Ectodermal cell (in vitro differentiated cells): ENCODE data around the gene IMPA2.
"Not testable (repeated sequence)": the region's sequence is repeated elsewhere in the genome, so short reads cannot be mapped to it uniquely, and the experiment has no call there.

ENCODE experiments used
- H3K27ac ChIP-seq: 2 replicates; pipeline ENCODE4 v1.7.0; 2013; ENCODE audit warnings: mild to moderate bottlenecking, low read depth, low read length; ENCODE audit not compliant: insufficient read depth, poor library complexity, severe bottlenecking
- H3K27me3 ChIP-seq: 2 replicates; pipeline ENCODE4 v1.7.0; 2013; ENCODE audit warnings: mild to moderate bottlenecking, low read length; ENCODE audit not compliant: insufficient read depth, control insufficient read depth, poor library complexity, severe bottlenecking
- H3K36me3 ChIP-seq: one replicate; pipeline ENCODE4 v1.7.0; 2013; ENCODE audit warnings: low read length; ENCODE audit not compliant: control insufficient read depth, insufficient read depth
- H3K4me1 ChIP-seq: one replicate; pipeline ENCODE4 v1.7.0; 2013; ENCODE audit warnings: low read length; ENCODE audit not compliant: control insufficient read depth, insufficient read depth
- H3K4me3 ChIP-seq: 2 replicates; pipeline ENCODE4 v1.7.0; 2013; ENCODE audit warnings: low read depth, low read length, control low read depth; ENCODE audit not compliant: insufficient read depth
- H3K9me3 ChIP-seq: 2 replicates; pipeline ENCODE4 v1.7.0; 2013; ENCODE audit warnings: mild to moderate bottlenecking, low read length, moderate library complexity; ENCODE audit not compliant: control insufficient read depth
- WGBS, 2 experiments: methylation state at CpG; one replicate each; pipeline ENCODE4 v1.1.7; 2013; ENCODE audit warnings: missing lambda C conversion rate in 2 of 2; 5-methylcytosine and 5-hydroxymethylcytosine counted together

Gene IMPA2

DNA sequence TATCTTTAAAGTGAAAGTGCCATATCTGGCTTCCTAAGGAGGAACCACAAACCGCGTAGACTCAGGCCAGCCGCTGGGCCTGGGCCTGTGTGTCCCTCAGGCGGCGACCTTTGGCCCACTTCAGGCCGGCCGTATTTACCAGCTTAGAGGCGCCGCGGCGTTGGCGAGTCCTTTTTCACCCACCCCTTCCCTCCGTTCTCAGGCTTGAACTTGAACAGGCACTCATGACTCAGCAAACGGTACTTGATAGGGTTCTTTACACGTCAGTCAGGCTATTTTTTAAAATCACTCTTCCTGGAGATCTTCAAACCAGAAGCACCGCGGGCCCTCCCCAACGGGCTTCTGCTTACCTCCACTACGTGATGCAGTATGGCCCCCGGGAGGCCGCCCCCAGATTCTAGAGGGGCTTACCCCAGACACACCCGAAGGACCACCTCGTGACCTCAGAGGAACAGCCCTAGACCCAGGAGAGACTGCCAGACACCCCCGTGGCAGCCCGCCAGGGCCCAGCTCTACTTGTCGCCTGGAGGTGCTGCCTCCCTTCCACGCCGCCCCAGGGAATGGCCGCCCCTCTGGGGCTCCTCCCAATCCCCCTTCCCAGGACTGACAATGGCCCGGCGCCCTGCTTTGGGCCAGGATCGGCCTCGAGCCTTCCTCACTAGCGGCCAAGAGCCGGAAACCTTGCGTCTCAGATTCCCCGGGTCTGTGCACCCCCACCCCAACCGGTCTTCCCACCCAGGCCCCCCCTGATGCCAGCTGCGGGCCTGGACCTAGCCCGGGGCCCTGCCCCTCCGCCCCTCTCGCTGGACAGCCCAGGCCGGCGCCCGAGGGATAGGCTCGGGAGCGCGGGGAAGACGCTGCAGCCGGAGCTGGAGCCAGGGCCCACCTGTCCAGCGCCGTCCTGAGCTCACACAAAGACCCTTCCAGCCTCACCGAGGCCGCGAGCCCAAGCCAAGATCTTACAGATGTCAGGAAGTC is 33.8 kb upstream of the IMPA2 start:
- 6 to 8% methylated on average over 54 to 55 of the region's 55 CpGs for WGBS, 2 experiments
- H3K4me3 ChIP-seq = peak overlapping the region; percentile 48
- H3K36me3 ChIP-seq = no peaks in the 10 kb centered on the region
- peak overlapping the region; percentile 82 for H3K27ac ChIP-seq
- peaks cover 40% of the 10 kb centered on the region for H3K4me1 ChIP-seq
- no peaks in the 10 kb centered on the region for H3K9me3 ChIP-seq
- H3K27me3 ChIP-seq = no peaks in the 10 kb centered on the region

DNA sequence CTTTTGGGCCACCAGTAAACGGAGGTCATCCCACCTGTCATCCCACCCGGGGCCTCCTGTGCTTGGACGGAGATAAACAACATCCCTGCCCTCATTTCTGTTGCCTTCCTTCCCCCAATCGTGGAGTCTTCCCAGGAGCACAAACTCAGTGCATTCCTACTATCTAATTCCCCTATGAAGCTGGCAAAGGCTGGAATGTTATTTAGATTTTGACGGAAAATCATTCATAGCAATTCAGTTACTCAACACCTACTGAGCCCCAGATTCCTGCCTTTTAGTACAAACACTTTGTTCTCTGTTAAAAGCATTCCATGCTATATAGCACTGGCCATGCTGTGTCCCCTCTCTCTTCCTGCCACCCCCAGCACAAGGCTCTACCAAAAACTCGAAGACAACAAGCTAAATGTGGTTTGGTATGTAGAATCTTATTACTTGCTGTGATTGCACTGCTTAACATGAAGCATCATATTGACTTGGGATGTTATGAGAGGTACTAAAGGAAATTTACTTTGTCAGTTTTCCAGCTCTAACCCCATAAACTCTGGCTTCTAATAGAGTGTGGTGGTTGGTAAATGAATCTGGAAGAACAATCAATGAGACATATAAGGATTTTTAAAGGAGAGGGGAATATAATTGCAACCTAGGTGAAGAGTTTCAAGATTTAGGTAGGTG is 32.3 kb upstream of the IMPA2 start:
- H3K36me3 ChIP-seq = no peaks in the 10 kb centered on the region
- no peaks in the 10 kb centered on the region for H3K9me3 ChIP-seq
- WGBS, 2 experiments = 49 to 63% methylated on average over 6 of the region's 6 CpGs
- no peaks in the 10 kb centered on the region for H3K27me3 ChIP-seq
- H3K4me1 ChIP-seq = peaks cover 40% of the 10 kb centered on the region
- H3K4me3 ChIP-seq = no peak overlapping the region
- H3K27ac ChIP-seq = no peak overlapping the region

DNA sequence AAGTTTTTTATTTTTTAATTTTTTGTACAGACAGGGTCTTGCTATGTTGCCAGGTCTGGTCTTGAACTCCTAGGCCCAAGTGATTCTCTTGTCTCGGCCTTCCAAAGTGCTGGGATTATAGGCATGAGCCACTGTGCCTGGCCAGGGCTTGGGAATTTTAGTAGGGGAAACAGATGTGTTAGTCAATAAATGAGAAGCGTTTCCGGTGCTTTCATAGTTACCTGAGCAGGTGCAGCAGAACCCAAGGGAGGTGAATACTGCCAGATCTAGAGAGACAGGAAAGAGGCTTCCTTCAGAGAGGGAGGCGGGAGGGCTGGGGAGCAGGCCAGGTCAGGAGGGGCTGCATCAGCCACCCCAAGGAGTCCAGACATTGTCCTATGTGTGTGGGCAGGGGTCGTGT is 30.5 kb upstream of the IMPA2 start:
- Histone ChIP-seq H3K4me3 (no peak overlapping the region), H3K27me3 (no peaks in the 10 kb centered on the region), H3K4me1 (peaks cover 40% of the 10 kb centered on the region), H3K9me3 (no peaks in the 10 kb centered on the region), H3K36me3 (no peaks in the 10 kb centered on the region), H3K27ac (no peak overlapping the region)
- 81 to 83% methylated on average over 4 of the region's 5 CpGs for WGBS, 2 experiments

DNA sequence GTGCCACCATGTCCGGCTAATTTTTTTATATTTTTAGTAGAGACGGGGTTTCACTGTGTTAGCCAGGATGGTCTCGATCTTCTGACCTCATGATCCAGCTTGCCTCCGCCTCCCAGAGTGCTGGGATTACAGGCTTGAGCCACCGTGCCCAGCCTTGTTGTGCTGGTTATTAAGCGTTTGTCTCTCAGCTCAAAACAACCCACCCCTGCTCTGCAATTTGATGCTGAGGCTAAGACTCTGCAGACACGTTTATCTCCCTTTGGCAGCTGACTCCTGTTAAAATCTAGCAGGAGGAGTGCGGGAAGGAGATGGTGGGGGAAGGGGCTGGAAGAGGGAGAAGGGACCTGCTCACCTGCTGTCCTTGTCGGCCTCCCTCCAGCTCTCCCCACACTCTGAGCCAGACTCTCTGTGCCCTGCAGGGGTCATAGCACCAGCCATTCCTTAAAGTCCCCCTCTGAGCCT is 29.9 kb upstream of the IMPA2 start:
- Histone ChIP-seq H3K9me3 (no peaks in the 10 kb centered on the region), H3K4me3 (no peak overlapping the region), H3K4me1 (peaks cover 40% of the 10 kb centered on the region), H3K27ac (no peak overlapping the region), H3K27me3 (no peaks in the 10 kb centered on the region), H3K36me3 (no peaks in the 10 kb centered on the region)
- 48 to 50% methylated on average over 9 of the region's 9 CpGs for WGBS, 2 experiments

DNA sequence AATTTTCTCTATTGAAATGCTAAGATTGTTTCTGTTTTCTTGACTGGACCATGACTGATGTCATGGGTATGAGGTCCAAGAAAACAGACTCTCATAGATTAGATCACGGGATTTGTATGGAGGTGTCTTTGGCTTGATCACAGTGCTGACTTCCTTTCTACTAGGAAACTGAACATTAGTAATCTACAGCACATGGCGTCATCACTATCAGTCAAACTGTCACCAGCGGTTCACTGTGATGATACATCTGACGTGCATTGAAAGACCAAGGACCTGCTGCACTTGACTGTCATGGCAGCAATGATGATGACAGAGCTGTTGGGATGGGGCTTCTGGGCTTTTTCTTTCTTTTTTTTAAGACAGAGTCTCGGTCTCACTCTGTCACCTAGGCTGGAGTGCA is 28.2 kb upstream of the IMPA2 start:
- no peaks in the 10 kb centered on the region for H3K27me3 ChIP-seq
- no peaks in the 10 kb centered on the region for H3K9me3 ChIP-seq
- no peaks in the 10 kb centered on the region for H3K36me3 ChIP-seq
- H3K4me3 ChIP-seq = no peak overlapping the region
- 94 to 95% methylated on average over 5 of the region's 5 CpGs for WGBS, 2 experiments
- H3K27ac ChIP-seq = no peak overlapping the region
- peaks cover 25% of the 10 kb centered on the region for H3K4me1 ChIP-seq

DNA sequence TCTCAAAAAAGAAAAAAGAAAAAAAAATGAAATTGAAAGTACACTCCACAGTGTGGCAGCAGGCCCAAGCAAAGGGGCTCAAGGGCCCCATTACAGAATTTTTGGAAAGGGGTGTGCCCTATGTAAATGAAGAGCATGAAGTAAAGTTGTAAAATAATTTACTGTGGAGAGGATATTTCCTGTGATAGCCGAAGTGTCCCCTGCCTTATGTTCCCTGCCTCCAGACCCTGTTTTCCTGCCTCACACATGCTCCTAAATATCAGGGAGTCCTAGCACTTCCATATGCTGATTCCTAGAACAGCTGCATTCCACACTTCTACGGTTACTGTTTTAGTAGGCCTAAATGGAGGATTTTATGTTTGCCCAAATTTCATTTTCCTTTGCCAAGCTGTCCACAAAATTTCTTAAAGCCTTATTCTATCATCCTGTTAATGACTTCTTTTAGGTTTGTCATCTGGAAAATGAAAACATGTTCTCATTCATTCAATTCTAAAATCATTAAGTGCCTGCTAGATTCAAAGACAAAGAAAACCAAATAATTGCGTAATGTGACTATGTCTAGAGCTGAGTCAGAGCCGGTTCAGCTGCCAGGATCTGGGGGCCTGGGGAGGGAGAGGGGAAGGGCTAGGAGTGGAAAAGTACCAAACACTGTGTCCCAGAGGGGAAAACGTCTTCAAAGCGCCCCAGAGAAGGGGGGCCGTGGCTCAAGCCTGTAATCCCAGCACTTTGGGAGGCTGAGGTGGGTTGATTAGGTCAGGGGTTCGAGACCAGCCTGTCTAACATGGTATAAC is 25.9 kb upstream of the IMPA2 start:
- 74 to 76% methylated on average over 7 to 8 of the region's 8 CpGs for WGBS, 2 experiments
- Histone ChIP-seq H3K27ac (no peak overlapping the region), H3K27me3 (no peaks in the 10 kb centered on the region), H3K4me1 (peaks cover 11% of the 10 kb centered on the region), H3K9me3 (no peaks in the 10 kb centered on the region), H3K4me3 (no peak overlapping the region), H3K36me3 (no peaks in the 10 kb centered on the region)

DNA sequence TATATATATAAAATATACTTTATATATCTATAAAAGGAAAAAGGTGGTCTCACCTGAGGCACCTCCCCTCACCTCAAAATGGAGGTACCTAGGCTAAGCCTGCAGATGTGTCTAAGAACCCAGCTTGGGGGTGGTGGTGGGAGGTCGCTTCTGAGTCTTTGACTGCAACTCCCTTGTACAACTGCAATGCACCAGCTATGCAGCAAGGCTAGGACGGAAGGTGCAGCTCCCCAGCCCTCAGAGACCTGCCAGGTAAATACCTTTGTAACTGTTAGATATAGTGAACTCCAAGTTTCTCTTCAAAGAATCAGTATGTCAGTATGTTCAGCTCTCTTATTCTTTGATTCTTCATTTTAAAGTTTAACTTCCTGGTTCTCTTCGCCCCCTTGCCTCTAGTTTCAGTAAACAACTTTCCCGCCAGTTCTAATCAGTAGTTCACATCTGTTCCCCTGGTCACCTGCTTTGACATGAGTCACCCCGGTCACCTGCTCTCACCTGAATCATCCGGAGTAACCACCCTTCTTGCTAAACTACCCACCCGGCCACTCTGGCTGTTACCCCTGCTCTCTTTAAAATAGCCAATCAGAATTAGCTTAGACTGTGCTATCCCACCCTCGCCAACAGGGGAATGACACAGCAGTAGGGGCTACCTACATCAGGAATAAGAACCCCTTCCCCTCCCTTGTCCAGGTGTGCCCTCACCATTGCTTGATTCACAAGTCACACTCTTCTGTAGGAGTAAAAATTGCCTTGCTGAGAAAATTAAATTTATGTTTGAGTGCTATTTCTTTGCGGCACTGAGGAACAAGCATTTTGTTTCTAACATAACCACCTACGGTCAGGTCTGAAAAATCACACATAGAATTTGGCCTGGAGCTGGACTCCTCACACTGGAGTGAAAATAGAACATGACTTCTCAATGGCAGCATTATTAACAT is 24.7 kb upstream of the IMPA2 start:
- Histone ChIP-seq H3K9me3 (no peaks in the 10 kb centered on the region), H3K27me3 (no peaks in the 10 kb centered on the region), H3K36me3 (no peaks in the 10 kb centered on the region), H3K4me1 (peaks cover 3% of the 10 kb centered on the region), H3K4me3 (no peak overlapping the region), H3K27ac (no peak overlapping the region)
- 94 to 95% methylated on average over 10 of the region's 10 CpGs for WGBS, 2 experiments

DNA sequence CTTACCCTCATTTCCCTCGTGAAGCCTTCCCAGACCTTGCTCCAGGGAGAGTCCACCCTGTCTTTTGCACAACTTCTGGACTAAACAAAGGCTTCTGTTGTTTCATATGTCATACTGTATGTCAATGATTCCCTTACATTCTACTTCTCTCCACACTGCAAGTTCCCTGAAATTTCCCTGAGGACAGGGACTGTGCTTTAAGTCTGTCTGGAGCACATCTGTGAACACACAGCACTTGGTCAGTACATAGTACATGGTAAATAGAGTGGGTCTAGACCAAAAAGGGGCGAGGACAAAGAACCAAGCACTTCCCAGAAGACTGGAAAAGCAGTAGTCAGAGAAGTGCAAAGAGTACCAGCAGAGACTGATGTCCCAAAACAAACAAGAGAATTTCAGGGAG is 23.7 kb upstream of the IMPA2 start:
- Histone ChIP-seq H3K27ac (no peak overlapping the region), H3K36me3 (no peaks in the 10 kb centered on the region), H3K4me1 (no peaks in the 10 kb centered on the region), H3K9me3 (no peaks in the 10 kb centered on the region), H3K27me3 (no peaks in the 10 kb centered on the region), H3K4me3 (no peak overlapping the region)
- 91 to 95% methylated on average over 2 of the region's 2 CpGs for WGBS, 2 experiments

DNA sequence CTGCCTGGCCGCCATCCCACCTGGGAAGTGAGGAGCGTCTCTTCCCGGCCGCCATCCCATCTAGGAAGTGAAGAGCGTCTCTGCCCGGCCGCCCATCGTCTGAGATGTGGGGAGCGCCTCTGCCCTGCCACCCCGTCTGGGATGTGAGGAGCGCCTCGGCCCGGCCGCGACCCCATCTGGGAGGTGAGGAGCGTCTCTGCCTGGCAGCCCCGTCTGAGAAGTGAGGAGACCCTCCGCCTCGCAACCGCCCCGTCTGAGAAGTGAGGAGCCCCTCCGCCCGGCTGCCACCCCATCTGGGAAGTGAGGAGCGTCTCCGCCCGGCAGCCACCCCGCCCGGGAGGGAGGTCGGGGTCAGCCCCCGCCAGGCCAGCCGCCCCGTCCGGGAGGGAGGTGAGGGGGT is 21.7 kb upstream of the IMPA2 start:
- H3K4me1 ChIP-seq, H3K4me3 ChIP-seq, H3K27me3 ChIP-seq, H3K9me3 ChIP-seq, H3K36me3 ChIP-seq, H3K27ac ChIP-seq: not testable (repeated sequence)
- WGBS, 2 experiments = 96 to 97% methylated on average over 31 to 33 of the region's 33 CpGs
